Progenitor cell of endocrine pancreas (in vitro differentiated cells): ENCODE measurements around the gene SEC16B. TPM values are rescaled to one million over a fixed set of nuclear protein-coding genes. Genes with fewer than 3 reads are reported as not detected.

Source experiments
- DNase-seq: peaks from one replicate; pipeline ENCODE4 v3.0.0; 2021; ENCODE audit warnings: low spot score; ENCODE audit not compliant: unreplicated experiment
- H3K27ac Mint-ChIP-seq: 2 replicates; pipeline ENCODE4 v1.8.0; 2021; ENCODE audit warnings: mild to moderate bottlenecking, moderate library complexity, mixed read lengths
- H3K27me3 Mint-ChIP-seq: 2 replicates; pipeline ENCODE4 v1.8.0; 2021; ENCODE audit warnings: mixed read lengths
- H3K36me3 Mint-ChIP-seq: 2 replicates; pipeline ENCODE4 v1.8.0; 2022; ENCODE audit warnings: mixed read lengths; ENCODE audit not compliant: insufficient read depth
- H3K4me1 Mint-ChIP-seq: 2 replicates; pipeline ENCODE4 v1.8.0; 2021; ENCODE audit warnings: low read depth, mixed read lengths
- H3K4me3 Mint-ChIP-seq: 2 replicates; pipeline ENCODE4 v1.8.0; 2021; ENCODE audit warnings: low read depth, mild to moderate bottlenecking, moderate library complexity, mixed read lengths
- H3K9me3 Mint-ChIP-seq: 2 replicates; pipeline ENCODE4 v1.8.0; 2021; ENCODE audit warnings: low read depth, mixed read lengths
- total RNA-seq: library from RNA; stranded (reverse); gene quantifications from 2 replicates; pipeline ENCODE4 v1.2.1, GENCODE V29; 2021
- TF ChIP-seq, protein P1 (sequence below): fragments of 200-600 bp; sonication (generic); IDR thresholded peaks from one replicate; pipeline ENCODE4 v1.5.0; 2021; ENCODE audit warnings: antibody characterized with exemption, mild to moderate bottlenecking; ENCODE audit not compliant: unreplicated experiment

Gene SEC16B
- total RNA-seq, 1 donor from 2014 or later = 0.67 TPM

DNA sequence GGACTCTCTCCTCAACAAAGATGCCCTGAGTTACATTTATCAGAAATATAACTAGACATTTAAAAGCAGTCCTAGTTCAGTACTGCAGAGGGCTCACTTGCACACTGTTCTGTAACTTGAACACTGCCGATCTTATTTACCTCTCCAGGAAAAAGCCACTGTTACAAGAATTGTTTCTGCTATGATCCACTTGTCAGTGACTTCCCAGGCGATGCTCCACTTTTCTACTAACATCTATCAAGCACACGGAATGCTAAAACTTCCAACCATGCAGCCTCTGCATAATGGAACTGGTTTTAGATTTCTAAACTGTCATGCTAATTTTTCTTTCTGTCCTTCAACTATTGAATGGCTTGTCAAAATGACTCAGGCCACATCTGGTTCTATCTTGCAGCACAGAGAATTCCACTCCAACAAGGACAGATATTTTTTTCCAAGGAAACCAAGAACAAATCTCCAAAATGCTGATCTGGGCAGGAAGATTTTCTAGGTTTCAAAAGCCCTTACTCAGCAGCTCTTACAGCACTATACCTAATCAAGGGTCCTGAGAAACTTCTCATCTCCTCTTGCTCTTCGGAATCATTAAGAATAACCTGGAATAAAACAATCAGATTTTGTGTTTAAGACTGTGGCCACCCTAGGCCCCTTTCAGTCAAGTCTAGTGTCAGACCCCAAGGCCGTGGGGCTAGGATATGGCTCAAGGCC is 9.9 kb downstream of the SEC16B start:
- Mint-ChIP-seq H3K4me3 (no peak overlapping the region), H3K36me3 (no peaks in the 10 kb centered on the region), H3K27ac (no peak overlapping the region), H3K9me3 (no peaks in the 10 kb centered on the region), H3K27me3 (no peaks in the 10 kb centered on the region), H3K4me1 (no peaks in the 10 kb centered on the region)
- no peak for DNase-seq
- TF ChIP-seq, protein P1, sequence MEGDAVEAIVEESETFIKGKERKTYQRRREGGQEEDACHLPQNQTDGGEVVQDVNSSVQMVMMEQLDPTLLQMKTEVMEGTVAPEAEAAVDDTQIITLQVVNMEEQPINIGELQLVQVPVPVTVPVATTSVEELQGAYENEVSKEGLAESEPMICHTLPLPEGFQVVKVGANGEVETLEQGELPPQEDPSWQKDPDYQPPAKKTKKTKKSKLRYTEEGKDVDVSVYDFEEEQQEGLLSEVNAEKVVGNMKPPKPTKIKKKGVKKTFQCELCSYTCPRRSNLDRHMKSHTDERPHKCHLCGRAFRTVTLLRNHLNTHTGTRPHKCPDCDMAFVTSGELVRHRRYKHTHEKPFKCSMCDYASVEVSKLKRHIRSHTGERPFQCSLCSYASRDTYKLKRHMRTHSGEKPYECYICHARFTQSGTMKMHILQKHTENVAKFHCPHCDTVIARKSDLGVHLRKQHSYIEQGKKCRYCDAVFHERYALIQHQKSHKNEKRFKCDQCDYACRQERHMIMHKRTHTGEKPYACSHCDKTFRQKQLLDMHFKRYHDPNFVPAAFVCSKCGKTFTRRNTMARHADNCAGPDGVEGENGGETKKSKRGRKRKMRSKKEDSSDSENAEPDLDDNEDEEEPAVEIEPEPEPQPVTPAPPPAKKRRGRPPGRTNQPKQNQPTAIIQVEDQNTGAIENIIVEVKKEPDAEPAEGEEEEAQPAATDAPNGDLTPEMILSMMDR = peak; percentile 42

- no peak overlapping the region for H3K4me3 Mint-ChIP-seq
- DNase-seq = no peak
- no peak overlapping the region for H3K27ac Mint-ChIP-seq
- no peaks in the 10 kb centered on the region for H3K27me3 Mint-ChIP-seq
- H3K4me1 Mint-ChIP-seq = no peaks in the 10 kb centered on the region
- H3K36me3 Mint-ChIP-seq = no peaks in the 10 kb centered on the region
- TF ChIP-seq, protein P1 = no peak
- no peaks in the 10 kb centered on the region for H3K9me3 Mint-ChIP-seq
Observed at GRCh38 chr1:177958092-177958491, 11.8 kb downstream of the SEC16B start.

GRCh38 chr1:177954076-177954475 is 15.8 kb downstream of the SEC16B start:
- Mint-ChIP-seq H3K4me3 (no peak overlapping the region), H3K27me3 (peaks cover 5% of the 10 kb centered on the region), H3K4me1 (no peaks in the 10 kb centered on the region), H3K9me3 (no peaks in the 10 kb centered on the region), H3K36me3 (no peaks in the 10 kb centered on the region), H3K27ac (no peak overlapping the region)
- TF ChIP-seq, protein P1 = no peak
- no peak for DNase-seq

DNA sequence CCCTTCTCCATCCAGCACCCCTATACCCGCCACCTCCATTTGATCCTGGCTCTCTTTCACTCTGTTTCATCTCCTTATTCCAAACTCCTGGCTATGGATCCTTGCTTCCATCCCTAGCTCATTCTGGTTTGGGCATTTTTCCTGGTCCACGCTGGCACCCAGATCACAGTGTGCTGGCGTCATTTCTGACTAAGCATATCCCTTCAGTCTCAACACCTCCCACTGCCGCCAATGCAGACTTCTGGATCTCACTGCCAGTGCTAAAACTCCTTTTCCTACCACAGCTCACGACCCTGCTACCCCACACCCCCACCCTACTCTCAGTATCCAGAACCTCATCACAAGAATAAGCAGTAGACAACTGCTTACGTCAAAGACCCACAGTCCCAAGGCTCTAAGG is 16.3 kb downstream of the SEC16B start:
- H3K4me3 Mint-ChIP-seq = no peak overlapping the region
- no peaks in the 10 kb centered on the region for H3K9me3 Mint-ChIP-seq
- H3K36me3 Mint-ChIP-seq = no peaks in the 10 kb centered on the region
- peaks cover 5% of the 10 kb centered on the region for H3K27me3 Mint-ChIP-seq
- no peak overlapping the region for H3K27ac Mint-ChIP-seq
- no peaks in the 10 kb centered on the region for H3K4me1 Mint-ChIP-seq
- TF ChIP-seq, protein P1 = no peak
- no peak for DNase-seq

GRCh38 chr1:177952691-177953090 is 17.2 kb downstream of the SEC16B start:
- Mint-ChIP-seq H3K4me3 (no peak overlapping the region), H3K4me1 (no peaks in the 10 kb centered on the region), H3K36me3 (no peaks in the 10 kb centered on the region), H3K27ac (no peak overlapping the region), H3K27me3 (peaks cover 5% of the 10 kb centered on the region), H3K9me3 (no peaks in the 10 kb centered on the region)
- TF ChIP-seq, protein P1 = no peak
- DNase-seq = no peak
